HG02852 (cell line): ENCODE measurements around the gene LONRF3.

Source experiments
- ATAC-seq: cut with Tn5 transposase; IDR thresholded peaks from one replicate; pipeline ENCODE4 v1.9.1; 2021; ENCODE audit warnings: mild to moderate bottlenecking, moderate library complexity; ENCODE audit not compliant: unreplicated experiment

The LONRF3 gene

GRCh38 chrX:119030990-119031389, 56.6 kb downstream of the LONRF3 start:
- no peak for ATAC-seq

DNA sequence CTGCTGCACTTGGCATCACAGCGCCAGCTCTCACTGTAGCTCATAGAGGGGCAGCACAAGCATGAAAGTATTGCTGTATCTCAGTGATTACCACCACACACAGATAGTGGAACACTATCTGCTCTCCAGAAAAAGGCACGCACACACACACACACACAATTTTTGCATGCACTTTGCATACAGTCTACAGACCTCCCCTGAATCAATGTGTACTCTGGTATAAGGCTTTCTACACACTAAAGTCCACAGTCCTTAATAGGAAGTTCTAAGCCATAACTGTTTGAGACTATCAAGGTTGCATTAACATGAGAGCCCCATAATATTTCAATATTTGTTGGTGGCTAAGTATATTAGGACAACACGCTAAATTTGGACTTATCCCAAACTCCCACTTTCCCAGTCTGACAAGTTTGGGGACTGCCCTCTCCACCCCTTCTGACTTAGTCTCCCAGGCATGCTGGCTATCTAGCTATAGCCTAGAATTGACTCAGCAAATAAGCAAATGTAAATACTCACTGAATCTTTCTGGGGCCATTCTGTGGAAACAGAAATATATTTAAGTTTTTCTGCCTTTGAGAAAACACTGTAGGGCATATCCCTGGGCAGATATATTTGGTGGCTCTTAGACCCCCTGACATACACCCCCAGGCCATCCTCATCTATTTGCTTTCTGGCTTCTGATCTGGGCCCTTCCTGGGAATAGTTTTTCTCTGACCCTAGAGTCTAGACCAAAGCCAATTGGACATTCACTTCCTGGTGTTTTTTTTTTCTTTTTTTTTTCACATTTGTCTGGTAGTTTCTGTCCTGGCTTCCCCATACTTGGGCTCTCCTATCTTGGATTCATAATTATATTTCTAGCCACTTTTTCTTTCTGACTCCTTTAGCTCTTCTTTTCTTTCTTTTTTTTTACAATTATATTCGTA, 62.0 kb downstream of the LONRF3 start:
- ATAC-seq, result no peak

DNA sequence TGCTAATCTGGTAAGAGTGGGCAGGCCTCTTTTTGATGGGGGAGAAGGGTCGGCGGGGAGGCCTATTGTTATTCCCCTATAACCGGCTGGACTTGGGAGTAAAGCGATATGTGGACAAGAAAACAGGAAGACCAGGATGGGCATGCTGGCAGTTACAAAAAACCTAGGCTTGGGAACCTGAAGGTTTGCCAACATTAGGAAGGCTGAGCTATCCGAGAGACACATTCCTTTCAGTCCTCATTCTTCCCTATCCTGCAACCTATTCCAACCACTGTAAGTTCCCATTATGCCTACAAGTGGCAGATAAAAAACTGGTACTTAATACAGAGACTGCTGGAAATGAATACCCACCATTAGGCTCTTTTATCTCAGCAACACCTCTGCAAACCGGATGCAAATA, 66.0 kb downstream of the LONRF3 start:
- no peak for ATAC-seq

GRCh38 chrX:119041175-119041574, 66.8 kb downstream of the LONRF3 start:
- no peak for ATAC-seq

- ATAC-seq, result no peak
Observed at GRCh38 chrX:119042040-119042439, 67.6 kb downstream of the LONRF3 start.

- ATAC-seq, result no peak
Observed at GRCh38 chrX:119042996-119043395, 68.6 kb downstream of the LONRF3 start.

- no peak for ATAC-seq
Observed at GRCh38 chrX:119045884-119046283, 71.5 kb downstream of the LONRF3 start.

DNA sequence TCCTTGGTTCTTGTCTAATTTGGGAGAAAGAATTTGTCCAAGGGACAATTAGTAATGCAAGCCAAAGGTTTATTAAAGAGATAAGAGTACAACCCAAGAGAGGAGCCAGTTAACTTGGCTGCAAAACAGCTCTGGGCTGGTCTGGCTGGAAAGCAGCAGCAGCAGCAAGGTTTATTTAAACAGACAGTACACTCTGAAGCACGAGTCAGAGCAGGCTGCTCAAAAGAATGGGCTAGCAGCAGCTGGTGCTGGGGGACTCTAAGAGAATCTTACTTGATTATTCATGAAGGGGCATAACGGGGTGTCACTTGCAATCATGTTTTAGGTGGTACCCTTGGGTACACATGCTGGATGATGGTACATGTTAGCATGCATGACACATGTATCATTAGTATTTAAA, 81.3 kb downstream of the LONRF3 start:
- ATAC-seq, result no peak

- ATAC-seq, result no peak
Observed at GRCh38 chrX:119062750-119063374, 88.4 kb downstream of the LONRF3 start.

GRCh38 chrX:119063428-119063827, 89.0 kb downstream of the LONRF3 start:
- no peak for ATAC-seq

DNA sequence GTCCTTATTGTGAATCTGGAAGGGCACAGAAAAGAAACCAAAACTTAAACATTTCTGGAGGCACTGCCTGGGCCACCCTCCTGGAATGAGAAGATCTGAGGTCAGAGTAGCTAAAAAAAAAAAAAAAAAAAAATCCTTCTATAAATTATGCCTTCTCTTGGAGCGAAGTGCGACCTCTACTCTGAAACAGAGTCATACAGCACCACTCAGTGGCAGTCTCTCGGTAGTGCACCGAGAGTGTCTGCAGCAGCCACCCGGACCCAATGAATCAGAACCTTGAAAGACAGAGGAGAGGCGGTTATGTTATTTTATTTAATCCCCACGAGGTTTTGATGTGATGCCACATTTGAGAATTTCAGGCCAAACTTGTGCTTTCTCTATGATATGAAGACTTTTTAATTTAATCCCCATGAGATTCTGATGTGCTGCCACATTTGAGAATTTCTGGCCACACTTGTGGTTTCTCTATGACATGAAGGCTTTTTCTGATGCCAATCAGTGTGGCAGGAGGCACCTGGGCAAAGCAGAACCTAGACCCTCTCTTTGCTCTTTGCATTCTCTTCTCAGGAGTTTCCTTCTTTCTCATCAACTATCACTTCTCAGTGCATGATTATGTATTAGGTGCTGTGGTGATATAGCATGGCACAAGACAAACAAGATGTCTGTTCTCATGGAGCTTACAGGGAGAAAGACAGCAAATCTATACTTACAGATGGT, 92.8 kb downstream of the LONRF3 start:
- no peak for ATAC-seq
